Astrocyte (in vitro differentiated cells and primary cell): ENCODE results near the gene FADS2.

Source experiments
- CTCF ChIP-seq: IDR thresholded peaks from 2 replicates; pipeline ENCODE4 v1.5.1; 2011; ENCODE audit warnings: low read depth, mild to moderate bottlenecking, inconsistent platforms, low read length, moderate library complexity; ENCODE audit not compliant: insufficient read depth
- EZH2 ChIP-seq: IDR thresholded peaks from 2 replicates; pipeline ENCODE4 v1.6.1; 2012; ENCODE audit warnings: mild to moderate bottlenecking, low read length, inconsistent platforms; ENCODE audit not compliant: insufficient read depth

DNA sequence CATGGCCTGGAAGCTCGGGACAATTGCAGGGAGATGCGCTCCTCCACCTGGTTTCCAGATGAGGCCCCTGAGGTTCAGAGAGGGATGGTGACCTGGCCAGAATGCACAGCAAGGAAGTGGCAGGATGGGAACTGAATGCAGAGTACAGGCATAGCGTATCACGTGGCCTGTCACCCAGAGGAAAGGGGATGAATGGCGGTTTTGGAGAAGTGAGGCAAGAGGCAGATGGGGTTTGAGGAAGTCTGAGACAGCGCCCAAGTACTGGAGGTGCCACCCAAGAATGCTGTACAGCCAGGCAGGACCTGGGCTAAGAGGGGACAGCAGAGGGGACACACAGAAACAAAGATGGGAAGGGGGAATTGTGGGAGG, 84.4 kb downstream of the FADS2 start:
- TF ChIP-seq CTCF (no peak), EZH2 (no peak)
